Psoas muscle (tissue), 8 donors: ENCODE measurements around the gene PMP22. TPM values are rescaled to one million over a fixed set of nuclear protein-coding genes. Genes with fewer than 3 reads are reported as not detected.

ENCODE experiments used
- ATAC-seq, 4 donors: fragments of 200-7000 bp; cut with Tn5 transposase; one replicate each; pipeline ENCODE4 v1.9.1; 2020; ENCODE audit warnings: moderate library complexity in 3 of 4, mild to moderate bottlenecking in 2 of 4
- DNase-seq, 2 donors: peaks; one replicate each; pipeline ENCODE4 v3.0.0-alpha.2; 2020
- H3K27ac ChIP-seq: fragments of 200-600 bp; one replicate; pipeline ENCODE4 v1.8.0; 2022
- H3K27me3 ChIP-seq, 3 donors: fragments of 200-600 bp in 1 of 3; one replicate each; pipeline versions ENCODE4 v1.6.1 to v1.8.0; 2013 to 2022; ENCODE audit warnings: low read length in 2 of 3, mild to moderate bottlenecking in 2 of 3, moderate library complexity in 1 of 3; ENCODE audit not compliant: insufficient read depth in 3 of 3
- H3K36me3 ChIP-seq, 2 donors: fragments of 200-600 bp in 1 of 2; one replicate each; pipeline versions ENCODE4 v1.6.1 to v1.8.0; 2013 to 2022; ENCODE audit warnings: low read depth in 1 of 2, mild to moderate bottlenecking in 1 of 2, moderate library complexity in 1 of 2; ENCODE audit not compliant: insufficient read depth in 1 of 2
- H3K4me1 ChIP-seq: fragments of 200-600 bp; one replicate; pipeline ENCODE4 v1.8.0; 2022
- H3K4me3 ChIP-seq: fragments of 200-600 bp; one replicate; pipeline ENCODE4 v1.8.0; 2022; ENCODE audit warnings: mild to moderate bottlenecking
- H3K9me3 ChIP-seq: fragments of 200-600 bp; one replicate; pipeline ENCODE4 v1.8.0; 2022
- WGBS, 3 donors: extraction: QIAGEN DNeasy Blood & Tissue Kit; methylation state at CpG; one replicate each; pipeline versions ENCODE4 v1.1.6 to v1.1.7; 2013; 5-methylcytosine and 5-hydroxymethylcytosine counted together
- intact Hi-C, 2 donors: fragments of 100-400 bp; cut with DNase I; formaldehyde crosslinking; loops; one replicate each; pipeline versions ENCODE4 v1.11.0 to v1.14.2; 2022
- polyA plus RNA-seq, 3 donors: library from polyadenylated mRNA; stranded (reverse); fragments of 200-250 nt; gene quantifications; one replicate each; pipeline ENCODE4 v1.2.3, GENCODE V29; 2013
- total RNA-seq, 4 donors: library from RNA; stranded (reverse); fragmentation: NEBNext Ultra II Directional in 2 of 4; extraction: Animal tissue kit (Norgen Biotek cat#: 25700) in 2 of 4; gene quantifications; one replicate each; pipeline versions ENCODE4 v1.2.1 to v1.2.4, GENCODE V29; 2021 to 2023
- TF ChIP-seq, protein P1 (sequence below): fragments of 200-600 bp; IDR thresholded peaks from one replicate; pipeline ENCODE4 v1.8.0; 2022; ENCODE audit warnings: antibody characterized with exemption
- donor health status: healthy with polysubstance abuse.
- donor health status: DM: no; HTN: no; CAD: no; lungs with moderate emphysema.
- donor health status: Bipolar disorder and iron deficiency.
- donor health status: healthy.
- donor health status: DM: yes; HTN: yes; CAD: no.
- donor health status: DM: no; HTN: no; CAD: no.
- donor health status: DM: no; HTN: no; CAD: no.
- donor health status: DM: yes; HTN: yes; CAD: no.

Gene PMP22
- total and polyA plus RNA-seq, 7 donors, result 39.3 to 317 (median 195) TPM

DNA sequence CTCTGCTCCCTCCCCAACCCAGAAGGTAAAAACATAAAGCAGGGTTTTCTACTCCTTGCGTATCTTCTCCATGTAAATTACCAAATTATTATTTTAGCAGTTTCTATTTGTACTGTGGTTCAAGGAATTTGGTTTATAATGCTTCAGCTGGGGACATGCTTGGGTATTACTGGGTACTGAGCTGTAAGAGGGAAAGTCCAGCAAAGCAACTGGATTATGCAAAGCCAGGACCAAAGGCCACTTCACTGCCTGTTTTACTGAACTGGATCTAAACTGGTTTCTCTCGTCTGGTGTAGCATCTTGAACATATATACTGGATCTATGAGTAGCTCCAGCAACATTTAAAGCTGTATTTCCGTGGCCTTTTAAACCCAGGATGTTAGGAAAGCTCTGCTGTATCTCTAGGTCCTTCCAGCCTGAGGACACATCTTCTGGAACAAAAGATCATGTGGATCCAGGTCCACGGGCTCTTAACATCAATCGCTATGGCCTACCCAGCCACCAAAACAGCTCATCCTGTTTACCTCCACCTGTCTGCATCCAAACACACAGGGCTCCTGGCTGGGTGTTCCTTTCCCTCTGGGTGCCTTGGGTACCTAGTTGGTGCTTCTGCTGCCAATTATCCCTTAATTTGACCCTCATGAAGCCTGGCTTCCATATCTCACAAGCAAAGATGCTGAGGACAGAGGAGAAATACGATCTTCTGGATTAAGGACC lies 7.2 kb downstream of the PMP22 start:
- intact Hi-C loops, result no loop called here
- 71 to 79% (median 72%) methylated on average over 6 of the region's 6 CpGs for WGBS, 3 donors
- TF ChIP-seq, protein P1, sequence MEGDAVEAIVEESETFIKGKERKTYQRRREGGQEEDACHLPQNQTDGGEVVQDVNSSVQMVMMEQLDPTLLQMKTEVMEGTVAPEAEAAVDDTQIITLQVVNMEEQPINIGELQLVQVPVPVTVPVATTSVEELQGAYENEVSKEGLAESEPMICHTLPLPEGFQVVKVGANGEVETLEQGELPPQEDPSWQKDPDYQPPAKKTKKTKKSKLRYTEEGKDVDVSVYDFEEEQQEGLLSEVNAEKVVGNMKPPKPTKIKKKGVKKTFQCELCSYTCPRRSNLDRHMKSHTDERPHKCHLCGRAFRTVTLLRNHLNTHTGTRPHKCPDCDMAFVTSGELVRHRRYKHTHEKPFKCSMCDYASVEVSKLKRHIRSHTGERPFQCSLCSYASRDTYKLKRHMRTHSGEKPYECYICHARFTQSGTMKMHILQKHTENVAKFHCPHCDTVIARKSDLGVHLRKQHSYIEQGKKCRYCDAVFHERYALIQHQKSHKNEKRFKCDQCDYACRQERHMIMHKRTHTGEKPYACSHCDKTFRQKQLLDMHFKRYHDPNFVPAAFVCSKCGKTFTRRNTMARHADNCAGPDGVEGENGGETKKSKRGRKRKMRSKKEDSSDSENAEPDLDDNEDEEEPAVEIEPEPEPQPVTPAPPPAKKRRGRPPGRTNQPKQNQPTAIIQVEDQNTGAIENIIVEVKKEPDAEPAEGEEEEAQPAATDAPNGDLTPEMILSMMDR, result no peak
- H3K27ac ChIP-seq, result peak overlapping the region; percentile 95
- H3K4me1 ChIP-seq, result peaks cover 74% of the 10 kb centered on the region
- peaks cover 0 to 66% of the 10 kb centered on the region in 2 donors for H3K36me3 ChIP-seq
- H3K4me3 ChIP-seq, result peak overlapping the region; percentile 81
- ATAC-seq (no peak), DNase-seq (no peak)
- H3K27me3 ChIP-seq, result no peaks in the 10 kb centered on the region
- no peaks in the 10 kb centered on the region for H3K9me3 ChIP-seq

DNA sequence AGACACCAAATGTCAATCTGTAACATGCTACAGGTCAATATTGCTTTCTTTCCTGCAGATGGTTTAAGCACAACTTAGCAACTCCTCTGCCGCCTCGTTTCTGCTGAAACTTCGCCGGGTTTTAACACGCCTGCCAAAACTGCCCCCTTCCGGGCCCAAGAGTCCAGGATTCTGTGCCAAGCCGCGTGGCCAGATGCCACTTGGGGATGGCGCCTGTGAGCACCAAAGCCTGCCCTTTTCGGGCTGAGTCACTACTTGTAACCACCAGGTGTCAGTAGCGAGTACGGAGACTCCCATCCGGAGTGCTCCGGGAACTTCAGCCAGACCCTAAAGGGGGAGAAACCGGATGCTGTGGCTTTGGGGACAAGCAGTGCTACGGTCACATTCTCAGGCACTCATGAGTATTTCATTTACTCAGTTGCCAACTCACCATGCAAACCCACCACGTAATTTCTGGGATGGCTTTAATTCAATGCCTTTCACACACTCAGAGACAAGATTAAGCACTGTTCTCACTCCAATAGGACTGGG lies 7.8 kb downstream of the PMP22 start:
- Histone ChIP-seq H3K27me3 (no peaks in the 10 kb centered on the region), H3K4me3 (peak overlapping the region; percentile 81), H3K4me1 (peaks cover 79% of the 10 kb centered on the region), H3K9me3 (no peaks in the 10 kb centered on the region), H3K36me3 (peaks cover 0 to 72% of the 10 kb centered on the region in 2 donors), H3K27ac (peak overlapping the region; percentile 95)
- TF ChIP-seq, protein P1, result peak; percentile 93
- 0 to 1% (median 1%) methylated on average over 17 of the region's 17 CpGs for WGBS, 3 donors
- intact Hi-C loops, result no loop called here
- ATAC-seq, result peak; percentile 56 to 63 (median 60)
- peak; percentile 86 to 91 for DNase-seq

- H3K4me1 ChIP-seq, result peaks cover 81% of the 10 kb centered on the region
- H3K27me3 ChIP-seq, result no peaks in the 10 kb centered on the region
- intact Hi-C loops, result no loop called here
- H3K9me3 ChIP-seq, result no peaks in the 10 kb centered on the region
- H3K4me3 ChIP-seq, result peak overlapping the region; percentile 81
- WGBS, 3 donors, result 55 to 63% (median 56%) methylated on average over 7 of the region's 7 CpGs
- TF ChIP-seq, protein P1, result no peak
- DNase-seq, result no peak
- peak overlapping the region; percentile 95 for H3K27ac ChIP-seq
- no peak for ATAC-seq
- H3K36me3 ChIP-seq, result peaks cover 5 to 79% of the 10 kb centered on the region in 2 donors
Observed at GRCh38 chr17:15256689-15257088, 8.4 kb downstream of the PMP22 start.

DNA sequence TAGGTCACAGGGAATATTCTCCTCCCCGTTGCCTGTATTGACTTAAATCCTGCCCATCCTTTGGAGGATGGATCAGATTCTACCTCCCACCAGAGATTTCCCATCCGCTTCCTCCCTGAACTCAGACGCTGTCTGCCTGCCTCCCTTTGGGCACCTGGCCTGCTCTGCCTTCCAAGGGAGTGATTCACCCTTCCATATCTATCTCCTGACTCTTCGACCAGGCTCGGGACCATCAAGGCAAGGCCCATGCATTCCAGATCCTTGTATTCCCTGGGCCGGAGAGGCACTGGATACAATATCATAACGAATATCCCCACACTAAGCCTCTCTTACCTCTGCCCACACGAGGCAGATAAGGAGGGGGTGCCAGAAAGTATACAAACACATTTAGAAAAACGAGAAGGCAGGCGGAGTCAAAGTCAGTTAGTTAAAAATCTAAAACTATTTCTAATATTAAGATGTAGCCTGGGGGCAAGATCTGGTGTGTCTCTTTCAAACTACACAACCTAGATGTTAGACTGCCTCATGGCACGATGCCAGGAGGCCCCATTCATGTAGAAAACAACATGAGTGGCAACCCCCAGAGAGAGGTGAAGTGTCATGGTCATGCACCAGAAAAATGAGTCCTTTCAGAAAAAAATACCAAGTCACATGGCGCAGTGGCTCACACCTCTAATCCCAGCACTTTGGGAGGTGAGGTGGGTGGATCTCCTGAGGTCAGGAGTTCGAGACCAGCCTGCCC lies 9.2 kb downstream of the PMP22 start:
- TF ChIP-seq, protein P1, result no peak
- peak overlapping the region; percentile 95 for H3K27ac ChIP-seq
- H3K4me3 ChIP-seq, result peak overlapping the region; percentile 81
- peaks cover 87% of the 10 kb centered on the region for H3K4me1 ChIP-seq
- H3K36me3 ChIP-seq, result peaks cover 8 to 87% of the 10 kb centered on the region in 2 donors
- H3K27me3 ChIP-seq, result no peaks in the 10 kb centered on the region
- intact Hi-C loops, result no loop called here
- H3K9me3 ChIP-seq, result no peaks in the 10 kb centered on the region
- peak; percentile 62 to 79 (median 72) for ATAC-seq
- peak; percentile 74 to 83 for DNase-seq
- WGBS, 3 donors, result 40 to 54% (median 48%) methylated on average over 13 of the region's 13 CpGs
